GM12878 (cell line): Measurements from ENCODE around the gene GFRA3.

ENCODE experiments used
- ASH2L ChIP-seq: fragments of 300-600, 200-600 bp; sonication (generic); IDR thresholded peaks from 2 replicates; pipeline ENCODE4 v1.6.1; 2017; ENCODE audit warnings: low read depth, mild to moderate bottlenecking, borderline replicate concordance
- ATF7 ChIP-seq: fragments of 450-650 bp; IDR thresholded peaks from 2 replicates; pipeline ENCODE4 v1.6.1; 2016; ENCODE audit warnings: low read depth, mild to moderate bottlenecking
- CTCF ChIP-seq, 3 experiments: IDR thresholded peaks in 2 of 3; conservative IDR thresholded peaks in 1 of 3; 2 replicates each; pipeline ENCODE4 v1.5.1; 2011; ENCODE audit warnings: low read depth in 3 of 3, low read length in 3 of 3, mild to moderate bottlenecking in 3 of 3, control low read depth in 2 of 3, moderate library complexity in 2 of 3, inconsistent platforms in 1 of 3, mixed read lengths in 1 of 3; ENCODE audit not compliant: control insufficient read depth in 2 of 3, insufficient read depth in 1 of 3; ENCODE audit errors: extremely low read depth in 1 of 3
- DPF2 ChIP-seq: fragments of 450-650 bp; IDR thresholded peaks from 2 replicates; pipeline ENCODE4 v1.6.1; 2017; ENCODE audit warnings: mild to moderate bottlenecking
- FOXM1 ChIP-seq: IDR thresholded peaks from 2 replicates; pipeline ENCODE4 v1.6.1; 2012; ENCODE audit warnings: low read depth, mild to moderate bottlenecking, inconsistent platforms, low read length, moderate library complexity
- GATAD2B ChIP-seq: fragments of 450-650 bp; conservative IDR thresholded peaks from 2 replicates; pipeline ENCODE4 v1.6.1; 2017; ENCODE audit warnings: low read depth, mild to moderate bottlenecking, moderate library complexity
- JUND ChIP-seq: IDR thresholded peaks from 2 replicates; pipeline ENCODE4 v1.6.1; 2012; ENCODE audit warnings: low read depth, mild to moderate bottlenecking, low read length, improper control_type of control experiment, moderate library complexity
- KDM1A ChIP-seq: fragments of 200-600 bp; sonication (generic); IDR thresholded peaks from 2 replicates; pipeline ENCODE4 v1.6.1; 2016; ENCODE audit warnings: borderline replicate concordance
- MYC ChIP-seq: IDR thresholded peaks from 2 replicates; pipeline ENCODE4 v1.6.1; 2011; ENCODE audit warnings: mild to moderate bottlenecking, low read length, moderate library complexity, inconsistent platforms; ENCODE audit not compliant: insufficient read depth, insufficient replicate concordance, insufficient read length, severe bottlenecking
- PBX3 ChIP-seq: IDR thresholded peaks from 2 replicates; pipeline ENCODE4 v1.6.1; 2011; ENCODE audit warnings: mild to moderate bottlenecking, low read depth, low read length, moderate library complexity; ENCODE audit not compliant: insufficient replicate concordance
- POLR2A ChIP-seq: IDR thresholded peaks from 2 replicates; pipeline ENCODE4 v1.6.1; 2011; ENCODE audit warnings: low read depth, mild to moderate bottlenecking, low read length
- REST ChIP-seq: IDR thresholded peaks from 2 replicates; pipeline ENCODE4 v1.6.1; 2012; ENCODE audit warnings: mild to moderate bottlenecking, low read depth, low read length
- TAF1 ChIP-seq: IDR thresholded peaks from 2 replicates; pipeline ENCODE4 v1.6.1; 2011; ENCODE audit warnings: mild to moderate bottlenecking, low read depth, low read length, borderline replicate concordance
- USF2 ChIP-seq: IDR thresholded peaks from 2 replicates; pipeline ENCODE4 v1.6.1; 2011; ENCODE audit warnings: low read depth, low read length, improper control_type of control experiment, borderline replicate concordance

- TF ChIP-seq MYC (no peak), FOXM1 (no peak), USF2 (no peak), ATF7 (no peak), GATAD2B (no peak), REST (no peak), PBX3 (no peak), CTCF (IDR thresholded peaks at IDR 0.05 in 2 of 3, conservative IDR thresholded peaks at IDR 0.05 in 1 of 3; ENCODE audit: control insufficient read depth in 2 of 3, extremely low read depth in 1 of 3, insufficient read depth in 1 of 3, low read depth in 3 of 3, low read length in 3 of 3) (no peak), KDM1A (no peak), JUND (no peak), ASH2L (no peak), DPF2 (no peak), POLR2A (no peak), TAF1 (no peak)
Measured at GRCh38 chr5:138246822-138247221, 27.6 kb downstream of the GFRA3 start.
